ENCODE data around the gene MXD1.

DNA sequence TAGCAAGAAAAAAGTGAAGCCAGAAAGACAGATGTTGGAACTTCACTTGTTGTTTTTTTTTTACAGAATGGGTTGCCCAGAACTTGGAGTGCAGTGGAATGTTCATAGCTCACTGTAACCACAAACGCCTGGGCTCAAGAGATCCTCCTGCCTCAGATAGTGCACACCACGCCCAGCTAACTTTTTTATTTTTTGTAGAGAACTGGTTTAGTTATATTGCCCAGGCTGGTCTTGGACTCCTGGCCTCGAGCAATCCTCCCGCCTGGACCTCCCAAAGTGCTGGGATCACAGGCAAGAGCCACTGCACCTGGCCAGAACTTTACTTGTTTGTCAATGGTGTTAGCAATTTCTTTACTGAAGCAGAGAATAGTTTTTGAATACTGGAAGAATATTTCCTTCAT is 58.4 kb downstream of the MXD1 start:
- no peak for TF ChIP-seq POLR2AphosphoS5 (IDR thresholded peaks at IDR 0.05)
- TF ChIP-seq POLR2A (IDR thresholded peaks at IDR 0.05) = no peak
- no peak for TF ChIP-seq CTCF (IDR thresholded peaks at IDR 0.05)
- no peak for TF ChIP-seq EP300 (IDR thresholded peaks at IDR 0.05; ENCODE audit: low read depth)
